ENCODE data around the gene TPPP.

TPPP gene

GRCh38 chr5:670396-671270 lies 22.5 kb downstream of the TPPP start (continued):
- TF ChIP-seq SP2 (tag by site-specific recombination; IDR thresholded peaks at IDR 0.05) (peak; percentile 17; the same call in 1 of the 2 replicates), PRDM4 (tag by site-specific recombination; IDR thresholded peaks at IDR 0.05) (no peak)

GRCh38 chr5:669842-670395 lies 23.2 kb downstream of the TPPP start:
- Histone ChIP-seq H3K4me1 (ENCODE audit: control insufficient read depth, insufficient read depth, low read length) (peaks cover 19% of the 10 kb centered on the region), H3K36me3 (ENCODE audit: control insufficient read depth in 2 of 2, insufficient read depth in 1 of 2, low read length in 2 of 2) (peaks cover 0 to 31% of the 10 kb centered on the region in 2 experiments; a peak in 1 of 3 replicates), H3K9me3 (ENCODE audit: control insufficient read depth, insufficient read depth, low read depth, low read length) (no peaks in the 10 kb centered on the region), H3K4me3 (ENCODE audit: low read depth, low read length) (no peak overlapping the region), H3K27ac (ENCODE audit: extremely low read depth, low read depth, low read length) (no peak overlapping the region)
- ChIA-PET POLR2A (interaction anchor here (0.8 to 1.1 kb wide), 4 partner anchors 12 to 223 kb away, joined by 3 to 4 read pairs (median 4); partner anchors contain the start of genes BRD9 and TRIP13), CTCF (interaction anchor here (0.6 to 5.4 kb wide), 15 partner anchors 10 to 539 kb away, joined by 3 to 39 read pairs (median 4); no protein-coding TSS in a partner anchor)
- TF ChIP-seq ZNF350 (tag by site-specific recombination; IDR thresholded peaks at IDR 0.05): no peak
- TF ChIP-seq ZNF488 (tag by site-specific recombination; IDR thresholded peaks at IDR 0.05): no peak
- no peak for TF ChIP-seq ZFHX2 (tag by site-specific recombination; conservative IDR thresholded peaks at IDR 0.05)
- TF ChIP-seq SCRT1 (tag by site-specific recombination; IDR thresholded peaks at IDR 0.05; ENCODE audit: borderline replicate concordance): 0 out of 2 replicates have a peak, but pooled peaks have one; percentile 44
- TF ChIP-seq ZNF677 (tag by site-specific recombination; IDR thresholded peaks at IDR 0.05): no peak
- TF ChIP-seq GLIS1 (tag by site-specific recombination; IDR thresholded peaks at IDR 0.05): peak; percentile 11; the same call in 1 of the 2 replicates
- TF ChIP-seq SCRT2 (tag by site-specific recombination; IDR thresholded peaks at IDR 0.05): peak; percentile 50; the same call in 1 of the 2 replicates
- peak; percentile 46; the same call in 1 of the 2 replicates for TF ChIP-seq ZBTB6 (tag by site-specific recombination; IDR thresholded peaks at IDR 0.05)

GRCh38 chr5:669111-669841 lies 23.9 kb downstream of the TPPP start:
- no peak overlapping the region for H3K4me3 ChIP-seq (ENCODE audit: low read depth, low read length)
- CTCF ChIA-PET: interaction anchor here (0.6 to 5.4 kb wide), 16 partner anchors 10 to 538 kb away, joined by 3 to 39 read pairs (median 4); no protein-coding TSS in a partner anchor
- no peak overlapping the region for H3K27ac ChIP-seq (ENCODE audit: extremely low read depth, low read depth, low read length)
- POLR2A ChIA-PET: interaction anchor here (0.6 to 1.1 kb wide), 3 partner anchors 12 to 224 kb away, joined by 3 to 6 read pairs (median 4); partner anchors contain the start of genes BRD9 and TRIP13
- H3K36me3 ChIP-seq (ENCODE audit: control insufficient read depth in 2 of 2, insufficient read depth in 1 of 2, low read length in 2 of 2): peaks cover 0 to 37% of the 10 kb centered on the region in 2 experiments; a peak in 1 of 3 replicates
- H3K9me3 ChIP-seq (ENCODE audit: control insufficient read depth, insufficient read depth, low read depth, low read length): no peaks in the 10 kb centered on the region
- H3K4me1 ChIP-seq (ENCODE audit: control insufficient read depth, insufficient read depth, low read length): peaks cover 19% of the 10 kb centered on the region
- TF ChIP-seq CTCF (tag by site-specific recombination; IDR thresholded peaks at IDR 0.05) (peak; percentile 78), ZNF560 (tag by site-specific recombination; IDR thresholded peaks at IDR 0.05; ENCODE audit: borderline replicate concordance) (no peak), ZNF114 (tag by site-specific recombination; IDR thresholded peaks at IDR 0.05) (no peak), GLIS2 (tag by site-specific recombination; IDR thresholded peaks at IDR 0.05) (peak; percentile 62), BCL11B (tag by site-specific recombination; IDR thresholded peaks at IDR 0.05; ENCODE audit: low read depth) (peak; percentile 85; the same call in 1 of the 2 replicates), PATZ1 (tag by site-specific recombination; IDR thresholded peaks at IDR 0.05) (peak; percentile 52; the same call in 1 of the 2 replicates), ZNF529 (tag by site-specific recombination; IDR thresholded peaks at IDR 0.05; ENCODE audit: insufficient replicate concordance) (no peak), ZNF311 (tag by site-specific recombination; IDR thresholded peaks at IDR 0.05; ENCODE audit: borderline replicate concordance) (no peak), ZNF785 (tag by site-specific recombination; IDR thresholded peaks at IDR 0.05) (no peak), ZNF76 (tag by site-specific recombination; IDR thresholded peaks at IDR 0.05; ENCODE audit: borderline replicate concordance, low read depth) (no peak), KLF10 (tag by site-specific recombination; IDR thresholded peaks at IDR 0.05) (no peak)

All from HEK293 (cell line).